Adrenal gland (tissue), 12 donors: ENCODE results near the gene KRTAP9-4. TPM values are rescaled to one million over a fixed set of nuclear protein-coding genes. Genes with fewer than 3 reads are reported as not detected.

Experiments
- DNase-seq, 7 donors: peaks; one replicate each; pipeline ENCODE4 v3.0.0-alpha.2; 2019 to 2020
- H3K27ac ChIP-seq, 5 donors: fragments of 200-600 bp; sonication (generic) in 4 of 5; 1 replicate in 3 of 5; 2 replicates in 2 of 5; pipeline versions ENCODE4 v1.5.1 to v1.8.0; 2016 to 2020; ENCODE audit warnings: mild to moderate bottlenecking in 1 of 5
- H3K27me3 ChIP-seq: fragments of 200-600 bp; 2 replicates; pipeline ENCODE4 v1.8.0; 2021
- H3K36me3 ChIP-seq, 2 donors: fragments of 200-600 bp; replicated peaks in 1 of 2; 1 replicate in 1 of 2; 2 replicates in 1 of 2; pipeline versions ENCODE4 v1.5.1 to v1.8.0; 2018 to 2022
- H3K4me1 ChIP-seq, 2 donors: fragments of 200-600 bp; replicated peaks in 1 of 2; 1 replicate in 1 of 2; 2 replicates in 1 of 2; pipeline versions ENCODE4 v1.5.1 to v1.8.0; 2018 to 2021
- H3K4me3 ChIP-seq, 4 donors: fragments of 200-600 bp; sonication (generic) in 3 of 4; one replicate each; pipeline ENCODE4 v1.5.1; 2016 to 2018
- H3K9me3 ChIP-seq, 3 donors: fragments of 200-600 bp; sonication (generic) in 1 of 3; replicated peaks in 1 of 3; 1 replicate in 2 of 3; 2 replicates in 1 of 3; pipeline versions ENCODE4 v1.5.1 to v1.8.0; 2016 to 2021
- POLR2A ChIP-seq, 2 donors: fragments of 450-650 bp; IDR thresholded peaks; one replicate each; pipeline ENCODE4 v1.6.1; 2017; ENCODE audit warnings: antibody characterized with exemption in 2 of 2, mild to moderate bottlenecking in 2 of 2, moderate library complexity in 1 of 2
- WGBS, 4 donors: extraction: QIAGEN DNeasy Blood & Tissue Kit in 2 of 4; methylation state at CpG; one replicate each; pipeline versions ENCODE4 v1.1.5 to v1.1.7; 2013 to 2017; 5-methylcytosine and 5-hydroxymethylcytosine counted together
- intact Hi-C, 2 donors: fragments of 100-400 bp; cut with DNase I; formaldehyde crosslinking; loops; one replicate each; pipeline versions ENCODE4 v1.14.1 to v1.15.0; 2022 to 2023
- polyA plus RNA-seq, 3 donors: library from polyadenylated mRNA; stranded (reverse); fragments of 200-250 nt in 2 of 3; fragments of 350-450 nt in 1 of 3; fragmentation: Illumina TruSeq in 1 of 3; extraction: RNeasy Lipid Tissue Mini Kit (QIAGEN cat#74804) in 1 of 3; gene quantifications; one replicate each; pipeline ENCODE4 v1.2.3, GENCODE V29; 2013 to 2014
- total RNA-seq, 9 donors: library from RNA; depleted of rRNA in 4 of 9; stranded (reverse); fragments of >200 nt in 4 of 9; fragments of 120-200 nt in 1 of 9; fragmentation: NEBNext Ultra II Directional in 1 of 9; extraction: Animal tissue kit (Norgen Biotek cat#: 25700) in 1 of 9; gene quantifications; one replicate each; pipeline versions ENCODE4 v1.1.0 to v1.2.4, GENCODE V29; 2013 to 2023
- TF ChIP-seq, protein P1 (sequence below), 6 experiments: fragments of 450-650 bp in 4 of 6; fragments of 200-600 bp in 2 of 6; sonication (generic) in 1 of 6; IDR thresholded peaks; 1 replicate in 5 of 6; 2 replicates in 1 of 6; pipeline versions ENCODE4 v1.5.1 to v1.8.0; 2016 to 2021; ENCODE audit warnings: antibody characterized with exemption in 6 of 6, mild to moderate bottlenecking in 2 of 6, moderate library complexity in 1 of 6
- donor health status: healthy with polysubstance abuse.
- donor health status: Bipolar disorder and iron deficiency.
- donor health status: DM: yes; HTN: yes; CAD: no.
- donor health status: DM: no; HTN: no; CAD: no.
- donor health status: DM: no; HTN: no; CAD: no.
- donor health status: DM: yes; HTN: yes; CAD: no.

The KRTAP9-4 gene
- total and polyA plus RNA-seq, 12 donors: not detected

DNA sequence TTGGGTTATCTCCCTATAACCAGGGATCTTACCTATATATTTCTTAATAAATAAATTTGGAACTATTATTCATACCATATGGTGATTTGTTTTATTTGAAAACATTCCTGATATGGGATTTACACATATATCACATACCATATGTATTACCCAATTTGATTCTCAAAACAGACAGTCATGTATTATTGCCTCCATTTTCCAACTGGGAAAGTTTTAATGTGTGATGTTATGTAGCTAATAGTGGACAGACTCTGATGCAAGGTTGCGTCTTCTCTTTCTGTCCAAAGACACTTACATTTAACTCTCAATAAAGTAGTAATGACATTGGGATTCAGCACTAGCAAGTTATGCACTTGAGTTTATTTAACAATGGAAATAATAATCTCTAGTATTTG, 6.8 kb downstream of the KRTAP9-4 start:
- no peaks in the 10 kb centered on the region for H3K9me3 ChIP-seq
- peaks cover 18% of the 10 kb centered on the region for H3K27me3 ChIP-seq
- no peaks in the 10 kb centered on the region for H3K4me1 ChIP-seq
- intact Hi-C loops: no loop called here
- DNase-seq: no peak
- no peaks in the 10 kb centered on the region for H3K36me3 ChIP-seq
- H3K27ac ChIP-seq: no peak overlapping the region
- WGBS, 4 donors: 75 to 90% (median 87%) methylated on average over 1 of the region's 1 CpG
- no peak overlapping the region for H3K4me3 ChIP-seq
- no peak for TF ChIP-seq POLR2A (IDR thresholded peaks at IDR 0.05)
- TF ChIP-seq, protein P1, sequence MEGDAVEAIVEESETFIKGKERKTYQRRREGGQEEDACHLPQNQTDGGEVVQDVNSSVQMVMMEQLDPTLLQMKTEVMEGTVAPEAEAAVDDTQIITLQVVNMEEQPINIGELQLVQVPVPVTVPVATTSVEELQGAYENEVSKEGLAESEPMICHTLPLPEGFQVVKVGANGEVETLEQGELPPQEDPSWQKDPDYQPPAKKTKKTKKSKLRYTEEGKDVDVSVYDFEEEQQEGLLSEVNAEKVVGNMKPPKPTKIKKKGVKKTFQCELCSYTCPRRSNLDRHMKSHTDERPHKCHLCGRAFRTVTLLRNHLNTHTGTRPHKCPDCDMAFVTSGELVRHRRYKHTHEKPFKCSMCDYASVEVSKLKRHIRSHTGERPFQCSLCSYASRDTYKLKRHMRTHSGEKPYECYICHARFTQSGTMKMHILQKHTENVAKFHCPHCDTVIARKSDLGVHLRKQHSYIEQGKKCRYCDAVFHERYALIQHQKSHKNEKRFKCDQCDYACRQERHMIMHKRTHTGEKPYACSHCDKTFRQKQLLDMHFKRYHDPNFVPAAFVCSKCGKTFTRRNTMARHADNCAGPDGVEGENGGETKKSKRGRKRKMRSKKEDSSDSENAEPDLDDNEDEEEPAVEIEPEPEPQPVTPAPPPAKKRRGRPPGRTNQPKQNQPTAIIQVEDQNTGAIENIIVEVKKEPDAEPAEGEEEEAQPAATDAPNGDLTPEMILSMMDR (IDR thresholded peaks at IDR 0.05): no peak

DNA sequence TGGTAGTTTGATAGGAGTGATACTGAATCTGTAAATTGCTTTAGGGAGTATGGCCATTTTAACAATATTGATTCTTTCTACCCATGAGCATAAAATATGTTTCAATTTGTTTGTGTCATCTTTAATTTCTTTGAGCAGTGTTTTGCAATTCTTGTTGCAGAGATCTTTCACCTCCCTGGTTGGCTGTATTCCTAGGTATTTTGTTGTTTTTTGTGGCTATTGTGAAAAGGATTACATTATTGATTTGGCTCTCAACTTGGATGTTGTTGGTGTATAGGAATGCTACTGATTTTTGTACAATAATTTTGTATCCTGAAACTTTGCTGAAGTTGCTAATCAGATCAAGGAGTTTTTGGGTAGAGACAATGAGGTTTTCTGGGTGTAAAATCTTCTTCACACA, 8.9 kb downstream of the KRTAP9-4 start:
- intact Hi-C loops: no loop called here
- no peak overlapping the region for H3K4me3 ChIP-seq
- H3K27ac ChIP-seq: no peak overlapping the region
- DNase-seq: no peak
- TF ChIP-seq POLR2A (IDR thresholded peaks at IDR 0.05): no peak
- TF ChIP-seq, protein P1 (IDR thresholded peaks at IDR 0.05): no peak
- peaks cover 6% of the 10 kb centered on the region for H3K27me3 ChIP-seq
- H3K36me3 ChIP-seq: no peaks in the 10 kb centered on the region
- no peaks in the 10 kb centered on the region for H3K9me3 ChIP-seq
- H3K4me1 ChIP-seq: no peaks in the 10 kb centered on the region

DNA sequence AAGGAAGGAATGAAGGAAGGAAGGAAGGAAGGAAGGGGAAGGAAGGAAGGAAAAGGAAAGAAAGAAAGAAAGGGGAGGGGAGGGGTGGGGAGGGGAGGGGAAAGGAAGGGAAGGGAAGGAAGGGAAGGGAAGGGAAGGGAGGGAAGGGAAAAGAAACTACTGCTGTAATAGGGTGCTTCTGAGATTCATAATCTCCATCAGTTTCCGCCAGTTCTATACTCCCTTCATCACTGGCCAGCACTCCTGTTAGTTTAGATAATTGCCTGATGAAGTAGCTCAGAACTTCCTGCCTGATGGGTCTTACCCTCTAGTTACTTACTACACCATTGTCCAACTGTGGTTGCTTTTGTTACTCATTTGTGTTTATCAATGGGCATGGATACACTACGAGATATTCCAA, 13.7 kb downstream of the KRTAP9-4 start:
- Histone ChIP-seq H3K27me3 (peaks cover 6% of the 10 kb centered on the region), H3K9me3 (no peaks in the 10 kb centered on the region), H3K4me1 (no peaks in the 10 kb centered on the region), H3K36me3 (no peaks in the 10 kb centered on the region), H3K4me3 (no peak overlapping the region), H3K27ac (no peak overlapping the region)
- TF ChIP-seq POLR2A (IDR thresholded peaks at IDR 0.05): no peak
- TF ChIP-seq, protein P1 (IDR thresholded peaks at IDR 0.05): no peak
- intact Hi-C loops: no loop called here
- 58 to 70% (median 61%) methylated on average over 2 of the region's 2 CpGs for WGBS, 4 donors
- no peak for DNase-seq

DNA sequence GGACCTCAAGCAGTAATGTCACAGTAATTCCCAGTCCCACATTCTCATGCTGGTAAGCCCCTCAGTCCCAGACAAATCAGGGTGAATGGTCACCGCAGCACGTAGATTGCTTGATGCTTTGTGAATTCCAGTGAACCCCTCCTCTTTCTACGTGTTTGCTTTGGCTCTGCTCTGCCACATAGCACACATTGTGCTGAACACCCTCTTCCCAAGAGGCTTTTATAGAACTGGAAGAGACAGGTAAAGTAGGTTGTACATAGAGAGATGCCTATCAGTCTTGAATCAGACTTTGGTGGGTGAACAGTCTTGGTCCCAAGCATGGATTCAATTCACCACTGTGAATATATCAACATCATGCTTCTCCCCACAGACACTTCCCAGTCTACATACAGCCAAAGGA, 15.1 kb downstream of the KRTAP9-4 start:
- Histone ChIP-seq H3K27me3 (no peaks in the 10 kb centered on the region), H3K27ac (no peak overlapping the region), H3K4me1 (no peaks in the 10 kb centered on the region), H3K9me3 (no peaks in the 10 kb centered on the region), H3K4me3 (no peak overlapping the region), H3K36me3 (no peaks in the 10 kb centered on the region)
- WGBS, 4 donors: 62 to 73% (median 70%) methylated on average over 3 of the region's 3 CpGs
- no peak for TF ChIP-seq POLR2A (IDR thresholded peaks at IDR 0.05)
- intact Hi-C loops: no loop called here
- no peak for DNase-seq

DNA sequence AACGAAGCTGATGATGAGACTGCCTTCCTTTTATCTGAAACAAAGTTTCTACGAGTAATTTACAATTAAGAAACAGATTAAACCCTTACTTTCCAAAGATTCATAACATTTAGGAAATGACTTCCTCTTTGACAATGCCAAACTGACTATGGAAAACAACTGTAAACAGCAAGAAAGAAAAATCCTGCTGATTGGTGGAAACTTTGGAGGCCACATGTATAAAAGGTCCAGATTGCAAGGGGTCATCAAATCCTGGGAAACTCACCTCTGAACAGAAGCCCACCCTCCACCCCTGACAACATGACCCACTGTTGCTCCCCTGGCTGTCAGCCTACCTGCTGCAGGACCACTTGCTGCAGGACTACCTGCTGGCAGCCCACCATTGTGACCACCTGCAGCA, 15.6 kb downstream of the KRTAP9-4 start, which contains the start of gene KRTAP9-6:
Gene KRTAP9-6, plus strand, starts transcription at position 301 of the 400 bp plus-strand sequence. Its CDS starts 0 bp downstream, at position 301.
- intact Hi-C loops: no loop called here
- H3K4me1 ChIP-seq: no peaks in the 10 kb centered on the region
- DNase-seq: no peak
- 40 to 54% (median 51%) methylated on average over 2 of the region's 2 CpGs for WGBS, 4 donors
- H3K4me3 ChIP-seq: no peak within 1 kb of the TSS
- H3K27ac ChIP-seq: no peak within 1 kb of the TSS
- no peaks in the 10 kb centered on the region for H3K27me3 ChIP-seq
- no peaks in the 10 kb centered on the region for H3K36me3 ChIP-seq
- no peaks in the 10 kb centered on the region for H3K9me3 ChIP-seq
- no peak for TF ChIP-seq POLR2A (IDR thresholded peaks at IDR 0.05)
- TF ChIP-seq, protein P1 (IDR thresholded peaks at IDR 0.05): no peak
